Spleen (tissue), 11 donors: ENCODE results near the gene TTC38. TPM values are rescaled to one million over a fixed set of nuclear protein-coding genes. Genes with fewer than 3 reads are reported as not detected.

Source experiments
- DNase-seq: peaks from one replicate; pipeline ENCODE4 v3.0.0-alpha.2; 2020
- H3K27ac ChIP-seq, 8 donors: fragments of 200-600 bp; sonication (generic) in 7 of 8; 1 replicate in 4 of 8; 2 replicates in 4 of 8; pipeline versions ENCODE4 v1.5.0 to v1.8.0; 2016 to 2021; ENCODE audit warnings: inconsistent platforms in 4 of 8, mild to moderate bottlenecking in 4 of 8, moderate library complexity in 1 of 8
- H3K27me3 ChIP-seq, 7 donors: fragments of 200-600 bp; sonication (generic) in 6 of 7; replicated peaks in 1 of 7; 1 replicate in 4 of 7; 2 replicates in 3 of 7; pipeline versions ENCODE4 v1.5.0 to v1.8.0; 2016 to 2021; ENCODE audit warnings: inconsistent platforms in 3 of 7, mild to moderate bottlenecking in 1 of 7
- H3K36me3 ChIP-seq, 6 donors: fragments of 200-600 bp; sonication (generic) in 5 of 6; 1 replicate in 4 of 6; 2 replicates in 2 of 6; pipeline versions ENCODE4 v1.5.0 to v1.8.0; 2016 to 2021; ENCODE audit warnings: inconsistent platforms in 2 of 6
- H3K4me1 ChIP-seq, 6 donors: fragments of 200-600 bp; sonication (generic) in 5 of 6; 1 replicate in 3 of 6; 2 replicates in 3 of 6; pipeline versions ENCODE4 v1.5.0 to v1.8.0; 2016 to 2021; ENCODE audit warnings: inconsistent platforms in 3 of 6
- H3K4me3 ChIP-seq, 8 donors: fragments of 200-600 bp; sonication (generic) in 7 of 8; 1 replicate in 4 of 8; 2 replicates in 4 of 8; pipeline versions ENCODE4 v1.5.0 to v1.8.0; 2016 to 2021; ENCODE audit warnings: inconsistent platforms in 4 of 8, mild to moderate bottlenecking in 4 of 8, moderate library complexity in 2 of 8
- H3K9me3 ChIP-seq, 8 donors: fragments of 200-600 bp; sonication (generic) in 7 of 8; 1 replicate in 4 of 8; 2 replicates in 4 of 8; pipeline versions ENCODE4 v1.5.0 to v1.8.0; 2016 to 2021; ENCODE audit warnings: inconsistent platforms in 4 of 8
- CTCF ChIP-seq, 11 experiments: fragments of 200-600 bp in 7 of 11; fragments of 450-650 bp in 4 of 11; sonication (generic) in 4 of 11; IDR thresholded peaks in 8 of 11; conservative IDR thresholded peaks in 3 of 11; 1 replicate in 7 of 11; 2 replicates in 4 of 11; pipeline versions ENCODE4 v1.4.0 to v1.8.0; 2016 to 2021; ENCODE audit warnings: antibody characterized with exemption in 11 of 11, inconsistent platforms in 4 of 11, mild to moderate bottlenecking in 1 of 11
- POLR2A ChIP-seq, 3 donors: fragments of 450-650 bp; IDR thresholded peaks; one replicate each; pipeline ENCODE4 v1.5.1; 2017; ENCODE audit warnings: antibody characterized with exemption in 3 of 3, mild to moderate bottlenecking in 1 of 3
- POLR2AphosphoS5 ChIP-seq, 3 donors: sonication (generic); formaldehyde crosslinking; IDR thresholded peaks; one replicate each; pipeline ENCODE4 v1.5.1; 2017; ENCODE audit warnings: antibody characterized with exemption in 3 of 3
- WGBS, 5 donors: extraction: QIAGEN DNeasy Blood & Tissue Kit in 3 of 5; methylation state at CpG; one replicate each; pipeline versions ENCODE4 v1.1.5 to v1.1.7; 2013 to 2018; 5-methylcytosine and 5-hydroxymethylcytosine counted together
- intact Hi-C: fragments of 100-400 bp; cut with DNase I; formaldehyde crosslinking; loops from one replicate; pipeline ENCODE4 v1.15.0; 2023; ENCODE audit warnings: low total_unique reads
- polyA plus RNA-seq, 3 donors: library from polyadenylated mRNA; stranded (reverse); fragments of 200-250 nt; gene quantifications; one replicate each; pipeline ENCODE4 v1.2.1, GENCODE V29; 2013
- total RNA-seq, 7 donors: library from RNA; depleted of rRNA in 3 of 7; stranded (reverse); fragments of >200 nt in 3 of 7; fragmentation: NEBNext Ultra II Directional in 4 of 7; extraction: Animal tissue kit (Norgen Biotek cat#: 25700) in 4 of 7; gene quantifications; one replicate each; pipeline versions ENCODE4 v1.1.0 to v1.2.1, GENCODE V29; 2016 to 2021
- donor health status: healthy with polysubstance abuse.
- donor health status: DM: no; HTN: no; CAD: no; lungs with moderate emphysema.
- donor health status: DM: no; HTN: no; CAD: no.
- donor health status: Bipolar disorder and iron deficiency.
- donor health status: healthy.
- donor health status: DM: no; HTN: no; CAD: no.
- donor health status: DM: yes; HTN: yes; CAD: no.

Gene TTC38
- total and polyA plus RNA-seq, 10 donors = 13.8 to 51.9 (median 33.1) TPM

- peak; percentile 75 for DNase-seq
- peaks cover 0 to 5% (median 0%) of the 10 kb centered on the region in 7 donors for H3K27me3 ChIP-seq
- H3K4me3 ChIP-seq = no peak overlapping the region
- 73 to 93% (median 81%) methylated on average over 2 of the region's 2 CpGs for WGBS, 5 donors
- intact Hi-C loops = no loop called here
- H3K27ac ChIP-seq = peak overlapping the region in 4 of 8 donors; percentile 1 to 98 (median 92)
- H3K4me1 ChIP-seq = peaks cover 18 to 65% (median 45%) of the 10 kb centered on the region in 6 donors
- H3K36me3 ChIP-seq = peaks cover 0 to 55% (median 20%) of the 10 kb centered on the region in 6 donors
- peaks cover 0 to 15% (median 9%) of the 10 kb centered on the region in 8 donors for H3K9me3 ChIP-seq
- no peak for TF ChIP-seq CTCF (IDR thresholded peaks at IDR 0.05 in 8 of 11, conservative IDR thresholded peaks at IDR 0.05 in 3 of 11)
- peak; percentile 18 to 39 (median 27) for TF ChIP-seq POLR2AphosphoS5 (IDR thresholded peaks at IDR 0.05)
These were observed 27.0 kb downstream of the TTC38 start for GRCh38 chr22:46294784-46295183.

GRCh38 chr22:46295277-46295971, 27.6 kb downstream of the TTC38 start:
- Histone ChIP-seq H3K27ac (peak overlapping the region in 7 of 8 donors; percentile 91 to 98 (median 95)), H3K4me1 (peaks cover 18 to 59% (median 44%) of the 10 kb centered on the region in 6 donors), H3K9me3 (peaks cover 0 to 15% (median 9%) of the 10 kb centered on the region in 8 donors), H3K4me3 (peak overlapping the region in 5 of 8 donors; percentile 65 to 90 (median 69)), H3K27me3 (peaks cover 0 to 5% (median 0%) of the 10 kb centered on the region in 7 donors), H3K36me3 (peaks cover 0 to 57% (median 20%) of the 10 kb centered on the region in 6 donors)
- intact Hi-C loops = no loop called here
- WGBS, 5 donors = 60 to 90% (median 75%) methylated on average over 4 of the region's 4 CpGs
- TF ChIP-seq POLR2AphosphoS5 (IDR thresholded peaks at IDR 0.05) (no peak), CTCF (IDR thresholded peaks at IDR 0.05 in 8 of 11, conservative IDR thresholded peaks at IDR 0.05 in 3 of 11) (no peak), POLR2A (IDR thresholded peaks at IDR 0.05) (no peak)
- DNase-seq = no peak

- H3K27me3 ChIP-seq = peaks cover 0 to 5% (median 0%) of the 10 kb centered on the region in 7 donors
- peak; percentile 94 to 95 (median 94) for TF ChIP-seq POLR2AphosphoS5 (IDR thresholded peaks at IDR 0.05)
- TF ChIP-seq POLR2A (IDR thresholded peaks at IDR 0.05) = peak in 1 of 3 donors; percentile 31
- TF ChIP-seq CTCF (IDR thresholded peaks at IDR 0.05 in 8 of 11, conservative IDR thresholded peaks at IDR 0.05 in 3 of 11) = peak in 8 of 11 experiments; percentile 13 to 56 (median 48)
- intact Hi-C loops = no loop called here
These were observed 28.7 kb downstream of the TTC38 start, which contains the start of gene GTSE1 for GRCh38 chr22:46296257-46297150. Gene GTSE1, plus strand, starts transcription at chr22:46296870. Its CDS starts 531 bp downstream, at chr22:46297401.

More at GRCh38 chr22:46296257-46297150, 28.7 kb downstream of the TTC38 start, which contains the start of gene GTSE1:
- Histone ChIP-seq H3K4me3 (peak within 1 kb of the TSS; percentile 54 to 90 (median 66)), H3K4me1 (peaks cover 18 to 59% (median 44%) of the 10 kb centered on the region in 6 donors), H3K27ac (peak within 1 kb of the TSS; percentile 90 to 98 (median 94)), H3K36me3 (peaks cover 0 to 55% (median 19%) of the 10 kb centered on the region in 6 donors), H3K9me3 (peaks cover 0 to 10% (median 8%) of the 10 kb centered on the region in 8 donors)
- DNase-seq = peak; percentile 100
- 0 to 3% (median 1%) methylated on average over 32 to 76 of the region's 76 CpGs for WGBS, 5 donors
